BLaER1 treated with 17β-estradiol and CSF1 and Interleukin-3, amounts not matched to agents 10 nM and 100 nM (cell line): ENCODE data around the gene DCC.

ENCODE experiments used
- H3K27ac ChIP-seq, 11 experiments: shearing (Covaris generic); formaldehyde crosslinking; 2 replicates each; pipeline ENCODE4 v1.8.1; 2022
- H3K27me3 ChIP-seq, 11 experiments: shearing (Covaris generic); formaldehyde crosslinking; 2 replicates each; pipeline ENCODE4 v1.8.1; 2022
- H3K36me3 ChIP-seq, 11 experiments: shearing (Covaris generic); formaldehyde crosslinking; 2 replicates each; pipeline ENCODE4 v1.8.1; 2022
- H3K4me1 ChIP-seq, 10 experiments: shearing (Covaris generic); formaldehyde crosslinking; 2 replicates each; pipeline ENCODE4 v1.8.1; 2022
- H3K4me2 ChIP-seq, 11 experiments: shearing (Covaris generic); formaldehyde crosslinking; 2 replicates each; pipeline ENCODE4 v1.8.1; 2022
- H3K4me3 ChIP-seq, 10 experiments: shearing (Covaris generic); formaldehyde crosslinking; 2 replicates each; pipeline ENCODE4 v1.8.1; 2022
- H3K9ac ChIP-seq, 11 experiments: shearing (Covaris generic); formaldehyde crosslinking; 2 replicates each; pipeline ENCODE4 v1.8.1; 2022
- H3K9me3 ChIP-seq, 11 experiments: shearing (Covaris generic); formaldehyde crosslinking; replicated peaks in 1 of 11; 2 replicates each; pipeline ENCODE4 v1.8.1; 2022
- H4K20me1 ChIP-seq, 11 experiments: shearing (Covaris generic); formaldehyde crosslinking; 2 replicates each; pipeline ENCODE4 v1.8.1; 2022
- Cebpa-rat ChIP-seq, 11 experiments: shearing (Covaris generic); IDR thresholded peaks; 2 replicates each; pipeline ENCODE4 v1.8.1; 2022

The DCC gene

GRCh38 chr18:52791321-52791720 is 451.3 kb downstream of the DCC start:
- no peak overlapping the region for H3K4me2 ChIP-seq
- H3K4me3 ChIP-seq, result no peak overlapping the region
- H3K36me3 ChIP-seq, result no peaks in the 10 kb centered on the region
- H3K4me1 ChIP-seq, result no peaks in the 10 kb centered on the region
- no peak overlapping the region for H3K27ac ChIP-seq
- H3K9me3 ChIP-seq, result peaks cover 43 to 59% (median 51%) of the 10 kb centered on the region in 11 experiments
- no peak for TF ChIP-seq Cebpa-rat (IDR thresholded peaks at IDR 0.05)
- H3K9ac ChIP-seq, result no peak overlapping the region
- no peaks in the 10 kb centered on the region for H3K27me3 ChIP-seq
- H4K20me1 ChIP-seq, result no peaks in the 10 kb centered on the region

DNA sequence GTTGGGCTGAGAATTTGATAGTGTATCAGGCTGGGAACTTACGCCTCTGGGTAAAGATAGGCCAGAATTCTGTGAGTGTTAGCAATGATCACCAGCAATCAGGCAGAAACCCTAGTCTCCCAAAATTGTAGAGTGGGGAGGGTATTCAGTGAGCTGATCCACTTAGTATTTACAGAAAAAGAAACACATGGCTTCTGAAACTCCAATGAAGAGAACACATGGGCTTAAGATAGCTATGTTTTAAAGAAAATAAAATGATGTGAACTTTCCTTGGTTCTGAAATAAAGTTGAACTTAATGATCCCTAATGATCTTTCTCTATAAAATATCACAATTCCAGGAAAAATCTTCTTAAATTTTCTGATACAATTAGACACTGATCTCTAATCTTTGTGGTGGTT is 472.8 kb downstream of the DCC start:
- peaks cover 0 to 12% (median 0%) of the 10 kb centered on the region in 11 experiments; a peak in 4 of 22 replicates for H3K9me3 ChIP-seq
- H3K27me3 ChIP-seq, result no peaks in the 10 kb centered on the region
- no peak overlapping the region for H3K9ac ChIP-seq
- no peak for TF ChIP-seq Cebpa-rat (IDR thresholded peaks at IDR 0.05)
- no peak overlapping the region for H3K4me3 ChIP-seq
- H4K20me1 ChIP-seq, result no peaks in the 10 kb centered on the region
- H3K4me1 ChIP-seq, result no peaks in the 10 kb centered on the region
- no peaks in the 10 kb centered on the region for H3K36me3 ChIP-seq
- H3K4me2 ChIP-seq, result no peak overlapping the region
- H3K27ac ChIP-seq, result no peak overlapping the region

- Histone ChIP-seq H3K4me3 (no peak overlapping the region), H4K20me1 (no peaks in the 10 kb centered on the region), H3K27ac (no peak overlapping the region), H3K4me2 (no peak overlapping the region), H3K27me3 (no peaks in the 10 kb centered on the region), H3K36me3 (no peaks in the 10 kb centered on the region), H3K4me1 (no peaks in the 10 kb centered on the region), H3K9ac (no peak overlapping the region), H3K9me3 (peaks cover 0 to 12% (median 0%) of the 10 kb centered on the region in 11 experiments; a peak in 4 of 22 replicates)
- TF ChIP-seq Cebpa-rat (IDR thresholded peaks at IDR 0.05), result no peak
Measured at GRCh38 chr18:52813635-52814416, 473.8 kb downstream of the DCC start.

- Histone ChIP-seq H3K4me3 (no peak overlapping the region), H3K27ac (no peak overlapping the region), H3K4me2 (no peak overlapping the region), H3K9ac (no peak overlapping the region), H3K36me3 (no peaks in the 10 kb centered on the region), H3K27me3 (no peaks in the 10 kb centered on the region), H3K4me1 (no peaks in the 10 kb centered on the region), H3K9me3 (no peaks in the 10 kb centered on the region), H4K20me1 (no peaks in the 10 kb centered on the region)
- TF ChIP-seq Cebpa-rat (IDR thresholded peaks at IDR 0.05), result no peak
Measured at GRCh38 chr18:52815651-52816050, 475.7 kb downstream of the DCC start.

DNA sequence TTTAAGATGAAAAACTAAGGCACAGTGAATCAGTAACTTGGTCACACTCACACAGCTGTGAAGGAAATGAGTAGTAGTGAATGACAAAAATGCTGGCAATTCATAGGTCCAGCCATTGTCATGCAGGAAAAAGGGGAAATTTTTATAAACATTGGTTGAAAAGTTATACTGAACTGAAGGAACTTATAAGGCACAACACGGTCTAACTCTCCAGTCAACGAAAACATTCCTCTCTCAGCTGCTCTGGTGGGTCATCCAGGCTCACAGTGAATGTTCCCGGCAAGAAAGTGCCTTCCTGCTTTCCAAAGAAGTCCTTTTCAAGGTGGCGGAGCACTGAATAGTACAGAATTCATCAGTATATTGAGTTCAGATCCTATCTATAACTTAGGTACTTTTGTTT is 476.1 kb downstream of the DCC start:
- H3K4me2 ChIP-seq, result no peak overlapping the region
- no peaks in the 10 kb centered on the region for H3K36me3 ChIP-seq
- no peaks in the 10 kb centered on the region for H3K9me3 ChIP-seq
- H3K4me3 ChIP-seq, result no peak overlapping the region
- TF ChIP-seq Cebpa-rat (IDR thresholded peaks at IDR 0.05), result no peak
- no peaks in the 10 kb centered on the region for H3K27me3 ChIP-seq
- no peaks in the 10 kb centered on the region for H3K4me1 ChIP-seq
- H4K20me1 ChIP-seq, result no peaks in the 10 kb centered on the region
- H3K27ac ChIP-seq, result no peak overlapping the region
- H3K9ac ChIP-seq, result no peak overlapping the region

GRCh38 chr18:52822160-52822559 is 482.2 kb downstream of the DCC start:
- H3K27ac ChIP-seq, result no peak overlapping the region
- H3K4me3 ChIP-seq, result no peak overlapping the region
- no peaks in the 10 kb centered on the region for H3K27me3 ChIP-seq
- H3K36me3 ChIP-seq, result no peaks in the 10 kb centered on the region
- no peak for TF ChIP-seq Cebpa-rat (IDR thresholded peaks at IDR 0.05)
- no peaks in the 10 kb centered on the region for H4K20me1 ChIP-seq
- no peak overlapping the region for H3K9ac ChIP-seq
- H3K4me2 ChIP-seq, result no peak overlapping the region
- H3K9me3 ChIP-seq, result no peaks in the 10 kb centered on the region
- no peaks in the 10 kb centered on the region for H3K4me1 ChIP-seq

DNA sequence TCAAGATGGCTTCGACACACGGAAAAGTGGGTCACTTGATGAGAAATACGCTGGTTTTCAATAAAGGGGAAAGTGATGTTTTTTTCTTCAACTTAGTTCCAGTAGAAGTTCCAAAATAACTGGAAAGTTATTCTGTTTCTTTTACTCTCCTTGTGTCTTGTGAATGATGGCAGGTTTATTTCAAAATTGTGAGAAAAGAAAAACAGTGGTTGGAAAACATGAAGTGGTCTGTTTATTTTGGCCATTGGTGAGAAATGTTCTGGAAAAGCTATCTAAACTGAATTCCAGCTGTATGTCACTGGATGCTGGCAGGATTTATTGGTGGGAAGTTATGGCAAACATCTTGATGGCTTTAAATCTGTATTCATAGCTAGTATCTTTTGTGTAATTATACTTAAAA is 484.1 kb downstream of the DCC start:
- TF ChIP-seq Cebpa-rat (IDR thresholded peaks at IDR 0.05), result no peak
- no peak overlapping the region for H3K4me3 ChIP-seq
- no peaks in the 10 kb centered on the region for H3K27me3 ChIP-seq
- H3K9ac ChIP-seq, result no peak overlapping the region
- H3K9me3 ChIP-seq, result no peaks in the 10 kb centered on the region
- H3K27ac ChIP-seq, result no peak overlapping the region
- H4K20me1 ChIP-seq, result no peaks in the 10 kb centered on the region
- H3K4me1 ChIP-seq, result no peaks in the 10 kb centered on the region
- no peak overlapping the region for H3K4me2 ChIP-seq
- H3K36me3 ChIP-seq, result no peaks in the 10 kb centered on the region

DNA sequence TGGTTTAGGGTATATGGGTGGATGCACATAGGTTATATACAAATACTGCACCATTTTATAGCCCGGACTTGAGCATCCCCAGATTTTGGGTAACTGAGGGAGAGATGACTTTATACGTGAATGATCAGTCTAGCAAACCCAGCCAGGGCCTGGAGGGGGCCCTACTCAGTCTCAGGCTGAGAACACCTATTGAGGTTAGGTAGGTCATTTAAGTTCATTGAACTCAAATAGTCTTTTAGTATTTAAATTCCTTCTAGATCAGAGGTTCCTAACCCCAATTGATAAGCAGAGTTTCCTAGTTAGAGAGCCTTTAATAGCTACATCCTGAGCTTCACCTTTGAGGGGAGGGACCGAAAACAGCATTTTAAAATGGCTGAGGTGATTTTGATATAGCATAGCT is 487.0 kb downstream of the DCC start:
- Histone ChIP-seq H3K9me3 (no peaks in the 10 kb centered on the region), H4K20me1 (no peaks in the 10 kb centered on the region), H3K4me1 (no peaks in the 10 kb centered on the region), H3K27me3 (no peaks in the 10 kb centered on the region), H3K9ac (no peak overlapping the region), H3K4me3 (no peak overlapping the region), H3K36me3 (no peaks in the 10 kb centered on the region), H3K27ac (no peak overlapping the region), H3K4me2 (no peak overlapping the region)
- no peak for TF ChIP-seq Cebpa-rat (IDR thresholded peaks at IDR 0.05)

- no peak for TF ChIP-seq Cebpa-rat (IDR thresholded peaks at IDR 0.05)
- Histone ChIP-seq H3K4me2 (no peak overlapping the region), H3K4me3 (no peak overlapping the region), H3K4me1 (no peaks in the 10 kb centered on the region), H3K9ac (no peak overlapping the region), H3K27me3 (no peaks in the 10 kb centered on the region), H3K36me3 (no peaks in the 10 kb centered on the region), H3K9me3 (no peaks in the 10 kb centered on the region), H4K20me1 (no peaks in the 10 kb centered on the region), H3K27ac (no peak overlapping the region)
Measured at GRCh38 chr18:52829320-52829719, 489.3 kb downstream of the DCC start.

DNA sequence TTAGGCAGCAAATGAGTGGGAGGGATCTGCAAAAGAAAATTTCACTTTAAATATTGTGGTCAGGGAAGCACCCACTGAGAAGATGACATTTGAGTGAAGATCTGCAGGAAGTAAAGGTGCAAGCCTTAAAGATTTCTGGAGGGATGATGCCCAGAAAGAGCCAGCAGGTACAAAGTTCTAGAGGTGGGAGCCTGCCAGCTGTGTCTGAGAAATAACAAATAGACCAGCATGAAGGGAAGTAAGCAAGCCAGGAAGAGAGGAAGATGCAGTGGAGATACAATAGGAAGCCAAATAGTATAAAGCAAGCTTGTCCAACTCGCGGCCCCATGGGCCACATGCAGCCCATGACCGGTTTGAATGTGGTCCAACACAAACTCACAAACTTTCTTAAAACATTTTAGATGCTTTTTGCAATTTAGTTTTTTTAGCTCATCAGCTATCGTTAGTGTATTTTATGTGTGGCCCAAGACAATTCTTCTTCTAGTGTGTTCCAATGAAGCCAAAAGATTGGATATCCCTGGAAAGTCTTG is 489.9 kb downstream of the DCC start:
- no peaks in the 10 kb centered on the region for H3K27me3 ChIP-seq
- no peak overlapping the region for H3K4me3 ChIP-seq
- no peak for TF ChIP-seq Cebpa-rat (IDR thresholded peaks at IDR 0.05)
- no peak overlapping the region for H3K4me2 ChIP-seq
- no peaks in the 10 kb centered on the region for H3K9me3 ChIP-seq
- no peaks in the 10 kb centered on the region for H3K4me1 ChIP-seq
- no peak overlapping the region for H3K27ac ChIP-seq
- H3K9ac ChIP-seq, result no peak overlapping the region
- H3K36me3 ChIP-seq, result no peaks in the 10 kb centered on the region
- H4K20me1 ChIP-seq, result no peaks in the 10 kb centered on the region
